EL (cell line): Measurements from ENCODE around the gene UBE2L6.

Experiments used
- DNase-seq: peaks from one replicate; pipeline ENCODE4 v3.0.0-alpha.2; 2016

Gene UBE2L6

DNA sequence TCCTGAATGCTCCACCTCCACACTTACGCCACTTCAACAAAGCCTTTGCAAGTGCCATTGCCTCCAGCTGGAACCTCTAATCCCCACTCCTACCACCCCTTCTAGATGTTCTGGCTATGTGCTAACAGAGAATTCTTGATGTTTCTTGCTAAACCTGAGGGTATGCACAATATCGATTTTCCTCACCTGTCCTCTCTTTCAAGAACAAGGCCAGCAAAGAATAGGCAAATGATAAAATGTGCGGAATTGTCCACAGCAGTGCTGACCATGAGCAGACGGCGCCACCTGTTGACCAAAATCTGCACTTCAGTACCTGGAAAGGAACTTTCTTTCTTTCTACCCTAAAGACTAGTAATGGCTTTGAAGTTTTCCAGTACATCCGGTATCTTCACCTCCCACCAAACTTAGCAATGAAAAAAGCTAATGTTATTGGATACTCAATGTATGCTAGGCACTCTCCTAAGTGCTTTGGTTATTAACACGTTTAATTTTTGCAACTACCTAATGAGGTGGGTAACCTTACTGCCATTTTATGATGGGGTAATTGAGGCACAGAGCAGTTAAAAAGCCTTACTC, 40.3 kb downstream of the UBE2L6 start:
- DNase-seq = peak; percentile 60

DNA sequence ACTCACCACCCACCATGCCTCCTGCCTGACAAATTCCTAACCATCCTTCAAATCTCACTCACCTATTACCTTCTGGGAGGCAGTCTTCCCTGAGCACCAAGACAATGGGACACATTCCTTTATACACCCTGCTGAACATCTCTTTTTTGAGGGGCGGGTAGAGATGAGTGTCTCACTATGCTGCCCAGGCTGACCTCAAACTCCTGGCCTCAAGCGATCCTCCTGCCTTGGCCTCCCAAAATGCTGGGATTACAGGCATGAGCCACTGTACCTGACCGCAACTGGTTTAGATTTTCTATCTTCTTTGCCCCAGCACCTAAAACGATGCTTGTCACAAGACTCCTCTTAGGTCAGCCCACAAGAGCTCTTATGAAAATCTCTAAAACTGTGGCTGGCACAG, 44.1 kb downstream of the UBE2L6 start:
- DNase-seq = no peak

DNA sequence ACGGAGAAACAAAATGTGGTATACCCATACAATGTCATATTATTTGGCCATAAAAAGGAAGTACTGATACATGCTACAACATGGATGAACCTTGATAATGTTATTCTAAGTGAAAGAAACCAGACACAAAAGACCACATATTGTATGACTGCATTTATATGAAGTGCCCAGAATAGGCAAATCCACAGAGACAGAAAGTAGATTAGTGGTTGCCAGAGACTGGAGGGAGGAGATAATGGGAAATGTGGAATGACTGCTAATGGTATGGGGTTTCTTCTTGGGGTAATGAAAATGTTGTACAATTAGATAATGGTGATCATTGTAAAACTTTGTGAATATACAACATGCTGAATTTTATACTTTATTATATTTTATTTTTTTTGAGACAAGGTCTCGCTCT, 46.4 kb downstream of the UBE2L6 start:
- DNase-seq = no peak

DNA sequence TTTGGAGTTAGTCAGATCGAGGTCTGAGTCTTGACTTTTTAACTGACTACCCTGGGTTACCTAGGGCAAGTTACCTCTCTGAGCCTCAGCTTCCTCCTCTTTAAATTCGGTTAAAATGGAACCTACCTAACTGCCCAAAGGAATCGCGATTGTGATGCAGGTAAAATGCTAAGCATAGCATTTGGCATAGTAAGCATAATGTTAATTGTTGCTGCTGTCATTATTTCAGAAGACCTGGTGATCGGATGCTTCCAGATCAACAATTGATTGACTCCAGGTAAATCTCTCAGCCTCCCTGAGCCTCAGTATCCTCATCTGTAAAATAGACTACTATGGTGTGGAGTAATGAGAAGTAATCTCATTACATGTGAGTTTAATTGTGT, 51.4 kb downstream of the UBE2L6 start:
- no peak for DNase-seq

DNA sequence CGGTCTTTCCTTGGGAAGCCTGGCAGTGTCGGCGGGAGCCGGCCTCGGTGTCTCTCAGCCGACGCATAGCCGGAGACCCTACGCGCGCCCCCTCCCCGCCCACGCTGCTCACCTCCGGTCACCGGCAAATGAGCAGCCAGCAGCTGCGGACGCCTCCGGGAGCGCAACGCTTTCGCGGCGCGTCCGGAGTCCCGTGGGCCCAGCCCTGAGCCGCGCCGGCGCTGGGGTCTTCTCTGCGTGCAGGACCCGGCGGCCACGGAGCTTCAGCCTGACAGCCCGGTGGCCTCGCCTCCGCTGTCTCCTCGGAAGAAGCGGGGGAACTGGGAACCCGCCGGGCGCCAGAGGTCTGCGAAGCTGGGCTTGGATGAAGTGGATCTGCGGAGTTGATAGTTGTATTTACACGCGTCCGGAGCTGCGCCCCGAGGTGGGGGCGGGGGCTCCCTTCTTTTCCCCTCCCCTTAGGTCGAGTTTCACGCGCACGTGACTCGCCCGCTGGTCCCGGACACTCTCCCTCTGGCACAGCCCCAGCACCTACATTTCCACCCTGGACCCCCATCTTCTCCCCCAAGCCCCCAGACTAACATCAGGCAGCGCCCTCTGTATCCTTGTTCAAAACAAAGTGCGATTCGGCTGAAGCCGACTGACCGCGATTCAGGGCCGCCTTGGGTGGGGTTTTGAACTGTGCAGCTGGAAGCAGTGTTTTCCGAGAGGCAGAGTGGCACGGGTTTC, 52.0 kb downstream of the UBE2L6 start, which contains the start of gene SLC43A1:
SLC43A1 (minus strand) TSS at position 371 of the 729 bp plus-strand sequence. CDS start 1,591 bp downstream, outside the sequence.
- DNase-seq = peak; percentile 60

DNA sequence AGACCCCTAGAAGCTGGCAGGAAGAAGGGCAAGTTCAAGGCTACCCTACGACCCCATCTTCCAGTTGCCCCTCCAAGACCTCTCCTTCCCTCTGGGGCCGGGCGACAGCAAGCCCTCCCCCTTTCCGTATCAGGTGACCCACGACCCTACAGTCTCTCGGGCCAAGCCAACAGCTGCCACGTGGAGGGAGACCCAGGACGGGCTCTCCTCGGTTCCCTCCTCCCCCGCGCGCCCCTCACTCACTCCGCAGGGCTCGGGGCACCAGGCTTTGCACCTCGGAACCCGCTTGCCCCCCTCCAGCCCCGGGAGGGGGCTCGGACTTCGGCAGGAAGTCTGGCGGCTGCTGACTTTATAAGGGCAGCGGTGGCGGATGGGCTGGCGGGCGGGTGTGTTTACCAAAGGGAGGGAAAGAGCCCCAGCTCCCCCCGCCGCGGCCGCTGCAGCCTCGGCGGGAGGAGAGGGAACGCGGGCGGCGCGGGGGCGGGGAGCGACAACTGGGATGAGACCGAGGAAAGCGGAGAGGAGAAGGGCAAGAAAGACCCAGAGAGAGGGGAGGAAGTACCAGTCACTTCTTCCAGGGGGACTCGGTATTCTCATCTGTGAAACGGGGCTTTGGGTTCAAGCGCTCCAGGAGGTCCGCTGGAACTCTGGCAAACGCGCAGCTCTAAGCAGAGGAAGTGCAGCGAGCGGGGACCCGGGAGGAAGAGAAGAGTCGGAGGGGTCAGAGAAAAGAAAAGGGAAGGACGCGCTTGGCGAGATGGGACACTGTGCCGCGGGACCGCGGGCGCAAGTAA, 52.7 kb downstream of the UBE2L6 start:
- peak; percentile 52 for DNase-seq

DNA sequence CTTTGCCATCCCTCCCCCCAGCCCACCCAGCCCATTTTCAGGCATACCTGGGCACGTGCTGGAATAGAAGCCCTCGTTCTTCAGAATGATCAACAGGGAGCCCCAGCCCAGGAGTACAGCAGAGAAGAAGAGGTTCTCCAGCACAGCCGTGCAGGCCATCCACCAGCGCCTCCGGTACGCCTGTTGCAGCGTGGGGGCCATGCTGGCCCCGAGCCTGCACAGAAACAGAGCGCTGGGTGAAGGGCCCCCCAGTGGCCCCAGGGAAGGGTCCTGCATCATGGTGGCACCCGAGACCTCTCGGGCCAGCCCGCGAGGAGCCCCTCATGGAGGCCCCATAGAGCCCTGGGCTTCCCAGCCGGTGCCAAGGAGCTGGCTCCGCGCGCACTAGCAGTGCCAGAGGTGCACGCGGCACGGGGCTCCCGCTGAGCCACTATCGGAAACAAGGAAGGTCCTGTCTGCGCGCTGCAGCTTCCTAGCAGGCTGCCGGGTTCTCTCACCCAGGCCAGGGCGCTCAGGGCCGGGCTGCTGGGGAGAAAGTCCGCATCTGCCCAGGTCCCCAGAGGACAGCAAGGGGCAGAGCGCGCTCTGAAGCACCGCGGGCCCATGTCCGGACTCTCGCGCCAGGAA, 53.4 kb downstream of the UBE2L6 start:
- peak; percentile 52 for DNase-seq

DNA sequence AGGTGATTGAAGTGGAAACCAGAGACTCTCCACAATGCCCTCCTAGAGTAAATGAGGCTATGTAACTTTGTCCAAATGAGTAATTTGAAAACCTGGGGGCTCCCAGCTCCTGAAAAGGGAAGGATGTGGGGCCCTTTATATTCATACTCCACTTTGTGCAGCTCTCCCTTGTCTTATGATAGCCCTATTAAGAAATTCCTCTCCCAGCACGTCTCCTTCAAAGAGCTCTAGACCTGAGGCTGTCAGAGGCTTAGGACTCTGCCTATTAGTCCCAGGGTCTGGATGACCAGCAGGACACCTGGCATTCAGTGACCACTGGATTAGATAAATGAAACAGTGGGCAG, 54.0 kb downstream of the UBE2L6 start:
- no peak for DNase-seq

DNA sequence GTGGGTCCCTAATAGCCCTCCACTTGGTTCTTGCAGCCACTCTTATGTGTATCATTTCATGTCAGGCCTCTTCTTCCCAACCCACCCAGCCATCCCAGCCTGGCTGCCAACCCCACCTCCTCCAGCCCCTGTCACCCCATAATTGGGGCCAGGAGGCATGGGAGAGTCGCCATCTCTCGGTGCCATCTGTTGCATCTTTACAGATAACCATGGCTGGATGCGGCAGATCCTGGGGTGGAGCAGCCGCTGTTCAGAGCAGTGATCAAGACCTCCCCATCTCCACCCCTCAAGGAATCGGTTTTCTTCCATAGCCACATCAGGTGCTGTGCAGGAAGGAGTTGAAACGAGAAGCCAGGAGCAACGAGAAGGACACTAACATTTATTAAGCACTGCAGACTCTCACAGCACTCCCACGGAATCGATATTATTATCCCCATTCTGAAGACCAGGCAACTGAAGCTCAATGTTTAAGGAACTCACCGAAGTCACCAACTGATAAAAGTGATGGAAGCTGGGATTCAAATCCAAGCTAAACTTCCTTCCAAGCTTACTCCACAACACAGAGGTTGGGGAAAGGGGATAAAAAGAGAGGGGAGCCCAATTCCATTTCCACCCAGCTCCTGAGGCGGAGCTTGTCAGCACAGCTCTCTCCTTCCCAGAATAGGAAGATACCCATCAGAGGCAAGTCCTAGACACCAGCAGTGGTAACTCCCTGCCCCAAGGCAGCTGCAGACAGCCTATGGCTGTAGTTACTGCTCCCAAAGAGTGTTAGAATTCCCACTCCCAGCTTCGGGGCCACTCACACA, 54.6 kb downstream of the UBE2L6 start:
- DNase-seq = no peak

DNA sequence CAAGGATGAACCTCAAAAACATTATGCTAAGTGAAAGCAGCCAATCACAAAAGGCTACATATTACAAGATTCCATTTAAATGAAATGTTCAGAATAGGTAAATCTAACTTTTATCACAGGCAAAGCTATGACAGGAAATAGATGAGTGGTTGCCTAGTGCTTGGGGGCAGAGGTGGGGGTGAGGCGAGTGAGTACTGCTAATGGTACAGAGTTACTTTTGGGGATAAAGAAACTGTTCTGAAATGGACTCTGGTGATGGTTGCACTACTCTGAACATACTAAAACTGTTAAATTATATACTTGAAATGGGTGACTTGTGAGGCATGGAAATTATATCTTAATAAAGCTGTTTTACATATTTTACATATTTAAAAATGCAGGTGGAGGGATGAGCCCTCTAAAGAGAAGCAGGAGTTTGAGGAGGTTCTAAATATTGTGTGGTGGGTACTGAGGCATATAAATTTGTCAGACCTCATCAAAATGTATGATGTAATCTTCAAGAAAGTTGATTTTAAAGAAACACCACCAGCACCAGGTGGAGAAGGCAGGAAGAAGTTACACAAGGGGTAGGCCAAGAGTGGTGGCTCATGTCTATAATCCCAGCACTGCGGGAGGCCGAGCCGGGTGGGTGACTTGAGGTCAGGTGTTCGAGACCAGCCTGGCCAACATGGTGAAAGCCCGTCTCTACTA, 55.6 kb downstream of the UBE2L6 start:
- no peak for DNase-seq

DNA sequence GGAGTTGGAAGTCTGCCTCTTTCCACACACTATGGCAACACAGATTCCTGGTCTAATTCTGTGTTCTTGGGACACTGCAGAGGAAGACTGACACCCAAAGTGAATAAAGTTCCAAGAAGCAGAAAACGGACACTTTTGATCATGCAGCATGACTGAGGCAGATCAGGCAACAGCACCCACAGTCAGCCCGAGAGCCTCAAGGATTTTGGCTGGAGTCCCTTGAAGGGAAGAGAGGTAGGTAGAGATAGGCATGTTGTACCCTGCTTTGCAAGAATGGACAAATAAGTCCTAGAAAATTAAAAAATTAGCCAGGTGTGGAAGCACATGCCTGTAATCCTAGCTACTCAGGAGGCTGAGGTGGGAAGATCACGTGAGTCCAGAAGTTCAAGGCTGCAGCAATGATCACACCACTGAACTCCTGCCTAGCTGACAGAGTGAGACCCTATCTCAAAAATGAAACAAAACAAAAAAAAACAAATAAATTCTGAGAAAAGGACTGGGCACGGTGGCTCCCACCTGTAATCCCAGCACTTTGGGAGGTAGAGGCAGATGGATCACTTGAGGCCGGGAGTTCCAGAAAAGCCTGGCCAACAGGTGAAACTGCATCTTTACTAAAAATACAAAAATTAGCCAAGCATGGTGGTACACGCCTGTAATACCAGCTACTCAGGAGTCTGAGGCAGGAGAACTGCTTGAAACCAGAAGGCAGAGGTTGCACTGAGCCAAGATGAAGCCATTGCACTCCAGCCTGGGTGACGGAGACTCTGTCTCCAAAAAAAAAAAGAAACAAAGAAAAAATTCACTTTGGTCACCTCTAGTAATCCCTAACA, 58.9 kb downstream of the UBE2L6 start:
- no peak for DNase-seq

DNA sequence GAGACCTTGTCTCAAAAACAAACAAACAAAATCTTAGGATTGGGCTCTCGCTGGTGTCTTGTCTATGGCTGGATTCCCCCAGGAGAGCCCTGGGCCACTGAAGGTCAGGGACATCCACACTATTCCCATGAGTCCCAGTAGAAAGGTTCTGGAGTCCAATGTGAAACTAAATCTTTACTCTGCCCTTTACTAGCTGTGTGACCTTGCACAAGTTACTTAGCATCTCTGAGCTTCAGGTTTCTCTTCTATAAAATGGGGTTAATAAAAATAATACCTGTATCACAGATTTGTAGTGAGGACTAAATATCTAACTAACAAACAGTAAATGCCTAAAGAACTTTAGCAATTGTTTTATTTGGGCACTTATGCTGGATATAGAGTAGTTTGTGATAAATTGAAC, 61.0 kb downstream of the UBE2L6 start:
- DNase-seq = no peak

DNA sequence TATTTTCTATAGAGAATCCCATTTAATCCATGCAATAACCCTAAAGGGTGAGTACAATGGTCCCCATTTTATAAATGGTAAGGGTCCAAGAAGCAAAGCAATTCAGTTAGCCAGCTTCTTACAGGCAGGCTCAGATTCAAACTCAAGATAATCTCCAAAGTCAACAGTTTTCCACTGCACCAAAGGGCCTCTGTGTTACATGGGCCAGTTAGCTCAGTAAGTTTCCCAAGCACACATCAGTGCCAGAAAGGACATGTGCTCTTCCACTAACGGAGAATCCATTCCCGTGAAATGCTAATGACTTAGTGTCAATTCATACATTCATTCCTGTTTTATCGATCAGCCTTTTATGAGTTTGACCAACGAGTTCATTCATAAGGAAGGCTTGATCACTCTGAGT, 63.0 kb downstream of the UBE2L6 start:
- DNase-seq = no peak

DNA sequence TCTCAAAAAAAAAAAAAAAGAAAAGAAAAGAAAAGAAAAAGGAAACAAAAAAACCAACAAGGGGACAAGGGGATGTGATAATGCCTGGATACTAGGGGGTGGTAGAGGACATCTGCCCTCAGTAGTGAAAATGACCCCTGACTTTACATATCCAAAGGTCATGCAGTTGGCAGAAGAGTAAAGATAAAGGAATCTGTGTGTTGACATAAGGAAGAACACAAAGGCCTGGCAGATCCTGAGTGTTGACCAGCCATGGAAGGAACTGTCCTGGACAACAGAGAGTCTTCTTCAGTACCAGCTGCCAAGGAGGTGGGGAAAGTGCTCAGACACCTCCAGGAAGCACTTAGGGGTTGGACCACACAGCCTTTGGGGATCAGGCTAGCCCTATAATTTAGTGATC, 64.6 kb downstream of the UBE2L6 start:
- no peak for DNase-seq

DNA sequence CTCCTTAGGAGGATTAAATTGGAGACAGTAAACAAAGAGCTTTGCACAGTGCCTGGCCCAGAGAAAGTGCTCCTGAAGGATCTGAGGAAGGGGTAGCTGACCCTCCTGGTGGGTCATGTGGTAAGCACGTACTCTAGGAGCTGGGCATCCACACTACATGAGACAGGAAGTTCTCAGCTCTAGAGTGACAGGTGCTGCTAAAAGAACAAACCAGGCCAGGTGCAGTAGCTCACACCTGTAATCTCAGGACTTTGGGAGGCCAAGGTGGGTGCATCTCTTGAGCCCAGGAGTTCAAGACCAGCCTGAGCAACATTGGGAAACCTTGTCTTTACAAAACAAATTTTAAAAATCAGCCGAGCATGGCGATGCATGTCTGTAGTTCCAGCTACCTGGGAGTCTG, 65.1 kb downstream of the UBE2L6 start:
- no peak for DNase-seq

DNA sequence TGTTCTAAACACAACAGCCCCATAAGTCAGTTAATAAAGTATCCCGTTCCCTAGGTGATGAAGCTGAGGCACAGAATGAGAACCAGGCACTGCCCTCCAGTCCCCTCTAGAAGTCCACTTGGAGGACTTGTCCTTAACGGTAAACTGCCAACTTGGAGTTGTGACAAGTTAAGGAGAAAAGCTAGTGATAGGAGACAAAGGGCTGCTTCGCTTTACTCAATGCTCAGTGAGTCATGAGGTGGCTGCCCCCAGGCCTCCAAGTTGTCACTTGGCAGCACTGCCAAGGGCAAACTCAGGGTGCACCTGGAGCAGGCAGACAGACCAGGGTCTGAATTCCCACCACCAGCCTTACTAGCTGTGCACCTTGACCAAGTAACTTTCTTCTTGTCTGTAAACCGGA, 65.5 kb downstream of the UBE2L6 start:
- no peak for DNase-seq
